ENCODE measurements around the gene ZNF212.

DNA sequence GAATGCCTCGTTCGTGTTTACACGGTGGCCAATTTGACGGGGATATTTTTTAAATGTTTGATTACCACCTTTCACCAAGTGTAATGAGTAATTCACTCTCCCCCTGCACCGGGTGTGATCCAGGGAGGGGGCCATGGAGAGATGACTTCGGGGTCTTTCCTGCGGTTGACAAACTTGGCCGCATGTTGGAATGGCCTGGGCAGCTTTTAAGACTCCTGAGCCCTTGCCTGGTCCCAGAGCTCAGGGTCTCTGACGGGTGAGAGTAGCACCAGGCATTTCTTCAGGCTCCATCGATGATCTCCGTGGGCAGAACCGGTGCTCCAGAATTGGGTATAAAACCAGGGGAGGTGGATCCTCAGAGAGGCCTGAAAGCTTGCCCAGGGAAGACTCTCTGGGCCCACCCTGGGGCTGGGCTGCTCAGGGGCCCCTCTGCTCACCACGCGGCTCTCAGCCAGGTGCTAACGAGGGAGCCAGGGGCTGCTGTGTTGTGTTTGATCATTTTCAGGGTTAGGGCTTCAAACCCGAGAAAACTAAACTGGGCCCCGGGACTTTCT, 43.2 kb upstream of the ZNF212 start:
- no peak for TF ChIP-seq POLR2A (IDR thresholded peaks at IDR 0.05)
- TF ChIP-seq, protein P1, sequence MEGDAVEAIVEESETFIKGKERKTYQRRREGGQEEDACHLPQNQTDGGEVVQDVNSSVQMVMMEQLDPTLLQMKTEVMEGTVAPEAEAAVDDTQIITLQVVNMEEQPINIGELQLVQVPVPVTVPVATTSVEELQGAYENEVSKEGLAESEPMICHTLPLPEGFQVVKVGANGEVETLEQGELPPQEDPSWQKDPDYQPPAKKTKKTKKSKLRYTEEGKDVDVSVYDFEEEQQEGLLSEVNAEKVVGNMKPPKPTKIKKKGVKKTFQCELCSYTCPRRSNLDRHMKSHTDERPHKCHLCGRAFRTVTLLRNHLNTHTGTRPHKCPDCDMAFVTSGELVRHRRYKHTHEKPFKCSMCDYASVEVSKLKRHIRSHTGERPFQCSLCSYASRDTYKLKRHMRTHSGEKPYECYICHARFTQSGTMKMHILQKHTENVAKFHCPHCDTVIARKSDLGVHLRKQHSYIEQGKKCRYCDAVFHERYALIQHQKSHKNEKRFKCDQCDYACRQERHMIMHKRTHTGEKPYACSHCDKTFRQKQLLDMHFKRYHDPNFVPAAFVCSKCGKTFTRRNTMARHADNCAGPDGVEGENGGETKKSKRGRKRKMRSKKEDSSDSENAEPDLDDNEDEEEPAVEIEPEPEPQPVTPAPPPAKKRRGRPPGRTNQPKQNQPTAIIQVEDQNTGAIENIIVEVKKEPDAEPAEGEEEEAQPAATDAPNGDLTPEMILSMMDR (IDR thresholded peaks at IDR 0.05) = no peak

Measured in right lobe of liver (tissue), 4 donors.